Mesothelial cell of epicardium (in vitro differentiated cells): Measurements from ENCODE around the gene ITIH3. TPM values are rescaled to one million over a fixed set of nuclear protein-coding genes. Genes with fewer than 3 reads are reported as not detected.

ENCODE experiments used
- DNase-seq, 2 experiments: peaks; one replicate each; pipeline ENCODE4 v3.0.0; 2021; ENCODE audit warnings: low spot score in 2 of 2; ENCODE audit not compliant: unreplicated experiment in 2 of 2
- H3K27ac Mint-ChIP-seq: 2 replicates; pipeline ENCODE4 v1.8.0; 2021; ENCODE audit warnings: mixed read lengths
- H3K27me3 Mint-ChIP-seq: 2 replicates; pipeline ENCODE4 v1.8.0; 2021; ENCODE audit warnings: low read depth, mixed read lengths
- H3K36me3 Mint-ChIP-seq: 2 replicates; pipeline ENCODE4 v1.8.0; 2021; ENCODE audit warnings: mixed read lengths
- H3K4me1 Mint-ChIP-seq: 2 replicates; pipeline ENCODE4 v1.8.0; 2021; ENCODE audit warnings: mixed read lengths
- H3K4me3 Mint-ChIP-seq: 2 replicates; pipeline ENCODE4 v1.8.0; 2021; ENCODE audit warnings: mild to moderate bottlenecking, moderate library complexity, mixed read lengths
- H3K9me3 Mint-ChIP-seq: 2 replicates; pipeline ENCODE4 v1.8.0; 2021; ENCODE audit warnings: mixed read lengths
- CTCF ChIP-seq: fragments of 200-600 bp; sonication (generic); IDR thresholded peaks from one replicate; pipeline ENCODE4 v1.5.0; 2021; ENCODE audit warnings: antibody characterized with exemption; ENCODE audit not compliant: unreplicated experiment
- total RNA-seq: library from RNA; stranded (reverse); gene quantifications from 3 replicates; pipeline ENCODE4 v1.2.1, GENCODE V29; 2021

ITIH3 gene
- total RNA-seq, 1 donor from 2014 or later, result 22.4 TPM

- no peak overlapping the region for H3K4me3 Mint-ChIP-seq
- H3K27ac Mint-ChIP-seq, result no peak overlapping the region
- no peaks in the 10 kb centered on the region for H3K4me1 Mint-ChIP-seq
- no peaks in the 10 kb centered on the region for H3K9me3 Mint-ChIP-seq
- DNase-seq, result no peak
- TF ChIP-seq CTCF, result no peak
- no peaks in the 10 kb centered on the region for H3K27me3 Mint-ChIP-seq
- H3K36me3 Mint-ChIP-seq, result peaks cover 13% of the 10 kb centered on the region
These were observed 48.7 kb downstream of the ITIH3 start for GRCh38 chr3:52843108-52843865.

- no peak overlapping the region for H3K27ac Mint-ChIP-seq
- no peak for DNase-seq
- H3K4me1 Mint-ChIP-seq, result no peaks in the 10 kb centered on the region
- H3K27me3 Mint-ChIP-seq, result no peaks in the 10 kb centered on the region
- H3K9me3 Mint-ChIP-seq, result no peaks in the 10 kb centered on the region
- no peak for TF ChIP-seq CTCF
- H3K36me3 Mint-ChIP-seq, result peaks cover 13% of the 10 kb centered on the region
- H3K4me3 Mint-ChIP-seq, result no peak overlapping the region
These were observed 49.3 kb downstream of the ITIH3 start for GRCh38 chr3:52843881-52844280.

- Mint-ChIP-seq H3K27ac (no peak overlapping the region), H3K36me3 (peaks cover 13% of the 10 kb centered on the region), H3K27me3 (no peaks in the 10 kb centered on the region), H3K4me3 (no peak overlapping the region), H3K9me3 (no peaks in the 10 kb centered on the region), H3K4me1 (no peaks in the 10 kb centered on the region)
- no peak for DNase-seq
- TF ChIP-seq CTCF, result no peak
These were observed 49.8 kb downstream of the ITIH3 start for GRCh38 chr3:52844290-52844975.

- DNase-seq, result no peak
- Mint-ChIP-seq H3K4me1 (no peaks in the 10 kb centered on the region), H3K9me3 (no peaks in the 10 kb centered on the region), H3K27ac (no peak overlapping the region), H3K27me3 (no peaks in the 10 kb centered on the region), H3K4me3 (no peak overlapping the region), H3K36me3 (peaks cover 10% of the 10 kb centered on the region)
- no peak for TF ChIP-seq CTCF
These were observed 50.6 kb downstream of the ITIH3 start for GRCh38 chr3:52845157-52845556.

- Mint-ChIP-seq H3K27me3 (no peaks in the 10 kb centered on the region), H3K4me3 (no peak overlapping the region), H3K27ac (no peak overlapping the region), H3K9me3 (no peaks in the 10 kb centered on the region), H3K4me1 (no peaks in the 10 kb centered on the region), H3K36me3 (peaks cover 8% of the 10 kb centered on the region)
- no peak for DNase-seq
- no peak for TF ChIP-seq CTCF
These were observed 51.3 kb downstream of the ITIH3 start for GRCh38 chr3:52845691-52846431.
